HG02852 (cell line): ENCODE data around the gene AFAP1L2.

ENCODE experiments used
- ATAC-seq: cut with Tn5 transposase; IDR thresholded peaks from one replicate; pipeline ENCODE4 v1.9.1; 2021; ENCODE audit warnings: mild to moderate bottlenecking, moderate library complexity; ENCODE audit not compliant: unreplicated experiment

Gene AFAP1L2

GRCh38 chr10:114404171-114405010 is at the start of gene AFAP1L2:
Gene AFAP1L2, minus strand, starts transcription at chr10:114404502. Its CDS starts 47 bp downstream, at chr10:114404455.
- peak; percentile 50 for ATAC-seq

GRCh38 chr10:114453576-114453975 is 49.3 kb upstream of the AFAP1L2 start:
- ATAC-seq, result no peak

GRCh38 chr10:114448897-114449296 is 44.6 kb upstream of the AFAP1L2 start:
- no peak for ATAC-seq

GRCh38 chr10:114445332-114445731 is 41.0 kb upstream of the AFAP1L2 start:
- ATAC-seq, result no peak

GRCh38 chr10:114444819-114445218 is 40.5 kb upstream of the AFAP1L2 start:
- ATAC-seq, result no peak

- no peak for ATAC-seq
Observed at GRCh38 chr10:114442091-114442630, 37.9 kb upstream of the AFAP1L2 start.

- ATAC-seq, result no peak
Observed at GRCh38 chr10:114441107-114441506, 36.8 kb upstream of the AFAP1L2 start.

GRCh38 chr10:114437473-114438292 is 33.4 kb upstream of the AFAP1L2 start:
- peak; percentile 48 for ATAC-seq

- no peak for ATAC-seq
Observed at GRCh38 chr10:114436941-114437340, 32.6 kb upstream of the AFAP1L2 start.

GRCh38 chr10:114432566-114433093 is 28.3 kb upstream of the AFAP1L2 start:
- no peak for ATAC-seq

- ATAC-seq, result no peak
Observed at GRCh38 chr10:114431414-114432135, 27.3 kb upstream of the AFAP1L2 start.

GRCh38 chr10:114430688-114431413 is 26.5 kb upstream of the AFAP1L2 start:
- ATAC-seq, result no peak

GRCh38 chr10:114429581-114430335 is 25.5 kb upstream of the AFAP1L2 start:
- ATAC-seq, result no peak

- no peak for ATAC-seq
Observed at GRCh38 chr10:114427124-114427852, 23.0 kb upstream of the AFAP1L2 start.

GRCh38 chr10:114426476-114426875 is 22.2 kb upstream of the AFAP1L2 start:
- ATAC-seq, result no peak

- no peak for ATAC-seq
Observed at GRCh38 chr10:114420811-114421485, 16.6 kb upstream of the AFAP1L2 start.

- ATAC-seq, result no peak
Observed at GRCh38 chr10:114418109-114418508, 13.8 kb upstream of the AFAP1L2 start.
